ENCODE measurements around the gene GPAT2.
"Not testable (repeated sequence)": the region's sequence is repeated elsewhere in the genome, so short reads cannot be mapped to it uniquely, and the experiment has no call there.

Gene GPAT2

DNA sequence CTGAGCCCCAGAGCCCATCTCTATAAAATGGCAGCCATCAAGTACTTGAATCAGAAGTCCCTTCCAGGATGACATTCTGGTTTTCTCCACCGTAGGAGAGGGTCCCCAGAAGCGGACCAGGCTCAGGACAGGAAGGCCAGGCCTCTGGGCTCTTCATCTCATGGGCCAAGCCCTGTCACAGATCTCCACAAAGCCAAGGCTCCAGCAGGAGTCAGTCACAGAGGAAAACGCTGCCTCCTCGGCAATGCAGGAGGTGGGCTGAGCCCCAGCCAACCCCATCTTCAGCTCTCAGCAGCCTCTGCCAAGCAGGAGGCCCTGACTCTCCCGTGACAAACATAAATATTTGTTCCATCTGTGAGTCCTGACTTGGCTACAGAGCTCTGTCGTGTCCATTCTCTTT, 39.4 kb upstream of the GPAT2 start:
- TF ChIP-seq, protein P1, sequence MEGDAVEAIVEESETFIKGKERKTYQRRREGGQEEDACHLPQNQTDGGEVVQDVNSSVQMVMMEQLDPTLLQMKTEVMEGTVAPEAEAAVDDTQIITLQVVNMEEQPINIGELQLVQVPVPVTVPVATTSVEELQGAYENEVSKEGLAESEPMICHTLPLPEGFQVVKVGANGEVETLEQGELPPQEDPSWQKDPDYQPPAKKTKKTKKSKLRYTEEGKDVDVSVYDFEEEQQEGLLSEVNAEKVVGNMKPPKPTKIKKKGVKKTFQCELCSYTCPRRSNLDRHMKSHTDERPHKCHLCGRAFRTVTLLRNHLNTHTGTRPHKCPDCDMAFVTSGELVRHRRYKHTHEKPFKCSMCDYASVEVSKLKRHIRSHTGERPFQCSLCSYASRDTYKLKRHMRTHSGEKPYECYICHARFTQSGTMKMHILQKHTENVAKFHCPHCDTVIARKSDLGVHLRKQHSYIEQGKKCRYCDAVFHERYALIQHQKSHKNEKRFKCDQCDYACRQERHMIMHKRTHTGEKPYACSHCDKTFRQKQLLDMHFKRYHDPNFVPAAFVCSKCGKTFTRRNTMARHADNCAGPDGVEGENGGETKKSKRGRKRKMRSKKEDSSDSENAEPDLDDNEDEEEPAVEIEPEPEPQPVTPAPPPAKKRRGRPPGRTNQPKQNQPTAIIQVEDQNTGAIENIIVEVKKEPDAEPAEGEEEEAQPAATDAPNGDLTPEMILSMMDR (IDR thresholded peaks at IDR 0.05; ENCODE audit: insufficient read depth, missing control alignments) = no peak
- DNase-seq (ENCODE audit: insufficient read length, low spot score) = no peak
- FAIRE-seq = no peak

DNA sequence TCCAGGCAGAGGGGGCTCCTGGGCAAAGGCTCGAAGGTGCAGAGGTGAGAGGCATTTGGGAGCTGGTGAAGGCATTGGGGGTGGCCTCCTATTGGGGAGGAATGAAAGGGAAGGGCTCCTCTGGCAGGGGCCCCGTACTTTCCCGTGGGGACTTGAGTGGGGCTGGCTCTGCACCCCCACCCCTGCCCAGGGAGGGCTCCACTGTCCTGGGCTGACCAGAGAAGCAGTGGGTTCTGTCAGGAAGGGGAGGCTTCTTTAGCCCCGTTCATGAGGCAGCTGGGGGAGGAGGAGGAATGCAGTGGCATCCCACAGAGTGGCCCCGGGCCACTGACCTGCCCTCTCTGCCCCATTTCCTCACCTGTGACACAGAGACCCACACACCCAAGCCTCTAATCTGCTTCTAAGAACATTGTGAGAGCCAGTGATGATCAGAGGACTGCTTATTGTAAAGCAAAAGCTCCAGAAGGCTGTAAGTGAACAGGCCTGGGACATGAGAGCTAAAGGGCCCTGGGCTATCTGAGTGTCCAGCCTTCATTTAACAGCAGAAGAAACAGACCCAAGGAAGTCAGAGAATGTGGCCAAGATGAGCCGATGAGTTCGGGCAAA, 38.6 kb upstream of the GPAT2 start:
- no peak for DNase-seq (ENCODE audit: insufficient read length, low spot score)
- TF ChIP-seq, protein P1 (IDR thresholded peaks at IDR 0.05; ENCODE audit: insufficient read depth, missing control alignments) = no peak
- no peak for FAIRE-seq

DNA sequence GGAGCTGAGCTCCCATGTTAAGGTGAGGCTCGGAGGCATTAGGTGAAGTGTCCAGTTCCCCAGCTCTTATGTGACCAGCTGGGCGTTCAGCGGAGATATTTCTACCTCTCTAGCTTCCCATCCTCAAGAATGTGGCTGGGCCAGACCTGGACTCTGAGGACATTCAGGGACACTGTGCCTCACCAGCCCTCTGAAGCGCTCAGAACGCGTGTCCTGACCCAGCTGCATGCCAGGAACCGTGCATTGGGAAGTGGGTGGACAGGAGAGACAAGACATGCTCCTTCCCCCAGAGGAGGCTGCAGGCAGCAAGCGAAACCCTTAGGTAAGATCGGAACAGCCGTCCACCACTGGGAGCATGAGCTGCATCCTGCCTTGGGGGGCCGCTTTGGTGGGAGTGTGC, 38.0 kb upstream of the GPAT2 start:
- FAIRE-seq (no peak), DNase-seq (ENCODE audit: insufficient read length, low spot score) (no peak)
- TF ChIP-seq, protein P1 (IDR thresholded peaks at IDR 0.05; ENCODE audit: insufficient read depth, missing control alignments) = no peak

DNA sequence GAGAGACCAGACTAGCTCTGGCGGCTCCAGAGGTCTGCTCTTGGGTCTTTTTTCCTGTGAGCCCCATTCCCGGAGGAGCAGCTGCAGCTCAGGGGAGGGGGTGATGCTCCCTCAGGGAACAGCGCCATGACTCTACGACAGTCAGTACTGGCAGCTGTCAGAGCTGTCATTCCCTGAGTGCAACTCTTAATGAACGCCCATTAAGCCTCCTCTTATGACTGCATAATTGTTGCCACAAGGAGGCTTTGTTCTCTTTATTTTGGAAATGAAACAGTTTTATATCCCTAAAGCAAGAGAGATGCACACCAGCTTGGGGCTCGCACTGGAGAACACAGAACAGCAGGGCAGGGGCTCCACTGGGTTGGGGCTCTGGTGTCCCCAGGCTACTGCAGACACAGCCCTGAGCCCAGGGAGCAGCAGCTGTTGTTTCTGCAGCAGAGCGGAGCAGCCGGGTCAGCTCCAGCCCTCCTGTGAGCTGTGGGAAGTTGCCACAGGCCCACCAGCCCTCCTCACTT, 37.3 kb upstream of the GPAT2 start:
- not testable (repeated sequence) for DNase-seq (ENCODE audit: insufficient read length, low spot score); FAIRE-seq

DNA sequence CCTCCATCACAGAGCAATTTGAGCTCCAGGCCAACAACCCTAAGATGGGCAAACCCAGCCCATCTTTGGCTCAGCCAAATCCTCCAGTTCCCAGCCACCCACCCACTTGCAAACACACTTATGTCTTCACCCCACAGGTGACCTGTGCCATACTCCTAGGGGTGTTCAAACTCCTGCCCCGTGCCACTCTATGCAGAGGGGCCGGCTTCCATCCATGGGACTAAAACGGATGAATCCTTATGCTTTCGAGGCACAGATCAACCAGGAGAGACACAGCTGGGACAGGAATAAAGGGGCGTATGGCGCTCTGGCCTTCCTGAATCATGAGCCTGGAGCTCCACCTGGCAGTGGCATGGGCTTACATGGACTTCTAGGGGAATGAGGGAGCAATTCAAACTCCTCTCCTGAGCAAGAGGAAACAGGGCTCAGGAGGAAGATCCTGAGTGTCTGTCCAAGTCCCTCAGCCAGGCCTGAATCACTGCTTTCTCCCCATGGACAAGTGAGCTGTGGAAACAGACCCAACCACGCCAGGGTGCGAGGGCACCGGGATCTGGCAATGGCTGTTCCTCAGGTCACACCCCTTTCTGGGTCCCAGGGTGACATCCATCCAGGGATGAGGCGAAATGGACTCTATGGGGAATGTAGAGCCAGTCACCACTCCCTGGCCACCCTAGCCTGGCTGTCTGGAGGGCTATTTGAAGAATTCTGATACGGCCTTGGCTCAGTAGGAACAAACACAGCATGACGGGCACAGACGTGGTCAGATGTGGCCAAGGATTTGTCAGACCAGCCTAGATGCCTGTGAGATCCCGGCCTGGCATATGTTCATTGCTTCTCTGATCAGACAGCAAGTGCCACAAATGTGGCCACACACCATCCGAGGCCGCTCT, 36.6 kb upstream of the GPAT2 start:
- not testable (repeated sequence) for FAIRE-seq; DNase-seq (ENCODE audit: insufficient read length, low spot score)

DNA sequence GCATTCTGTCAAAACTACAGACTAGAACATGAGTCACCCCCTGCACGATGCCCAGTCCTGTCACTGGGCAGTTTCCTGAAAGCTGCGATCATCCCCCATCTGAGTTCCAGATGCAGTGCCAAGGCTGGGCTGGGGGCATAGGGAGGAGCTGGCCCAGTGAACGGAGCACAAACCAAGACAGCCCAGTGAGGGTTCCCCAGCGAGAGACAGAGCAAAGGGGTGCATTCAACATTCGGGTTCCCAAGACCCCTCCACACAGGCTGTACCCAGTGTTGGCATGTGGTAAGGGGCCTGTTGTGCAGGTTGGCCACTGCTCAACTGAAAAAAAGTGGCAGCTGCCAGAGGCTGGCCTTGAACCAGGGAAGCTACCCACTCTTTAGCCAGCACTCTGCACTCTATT, 35.6 kb upstream of the GPAT2 start:
- not testable (repeated sequence) for FAIRE-seq; DNase-seq (ENCODE audit: insufficient read length, low spot score)

DNA sequence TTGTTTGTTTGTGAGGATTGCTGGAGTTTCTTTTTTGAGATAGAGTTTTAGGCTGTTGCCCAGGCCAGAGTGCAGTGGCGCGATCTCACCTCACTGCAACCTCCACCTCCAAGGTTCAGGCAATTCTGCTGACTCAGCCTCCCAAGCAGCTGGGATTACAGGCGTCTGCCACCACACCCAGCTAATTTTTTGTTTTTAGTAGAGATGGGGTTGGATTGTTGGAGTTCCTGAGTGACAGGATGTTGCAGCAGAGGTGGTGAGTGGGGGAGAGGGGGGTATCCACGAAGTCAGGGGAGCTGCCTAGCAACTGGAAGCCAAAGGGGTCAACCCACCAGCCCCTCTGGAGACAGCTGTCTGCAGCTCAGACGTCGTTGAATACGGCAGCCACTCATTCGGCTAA, 35.2 kb upstream of the GPAT2 start:
- FAIRE-seq; DNase-seq (ENCODE audit: insufficient read length, low spot score): not testable (repeated sequence)

DNA sequence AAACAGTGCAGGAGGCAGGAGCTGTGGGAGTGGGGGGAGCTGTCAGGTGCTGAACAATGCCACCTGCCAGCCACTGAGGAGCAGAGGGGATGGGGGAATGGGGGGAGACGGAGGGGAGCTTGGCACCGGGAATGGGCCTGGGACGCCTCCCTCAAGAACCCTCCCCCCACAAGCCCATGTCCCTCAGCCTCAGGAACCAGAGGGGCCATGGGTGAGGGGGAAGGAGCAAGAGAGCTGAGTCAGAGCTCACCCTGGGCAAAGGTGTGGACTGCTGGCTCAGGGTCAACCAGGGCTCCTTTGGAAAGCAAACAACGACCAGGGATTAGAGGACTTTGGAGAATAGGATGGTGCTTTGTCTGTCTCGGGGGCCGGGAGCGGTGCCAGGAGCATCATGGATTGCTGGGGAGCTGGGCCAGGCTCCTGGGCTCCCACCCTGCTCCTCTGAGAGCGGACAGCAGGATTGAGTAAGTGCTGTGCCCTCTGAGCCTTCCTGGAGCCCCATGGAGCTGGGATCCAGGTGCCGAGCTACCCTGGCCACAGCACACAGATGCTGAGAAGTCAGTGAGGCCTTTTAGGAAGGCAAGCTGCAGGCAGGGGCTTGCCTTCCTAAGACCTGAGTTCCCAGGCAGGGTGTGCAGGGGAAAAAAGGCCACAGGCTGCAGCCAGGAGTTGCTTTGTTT, 33.3 kb upstream of the GPAT2 start:
- not testable (repeated sequence) for FAIRE-seq; DNase-seq (ENCODE audit: insufficient read length, low spot score)

DNA sequence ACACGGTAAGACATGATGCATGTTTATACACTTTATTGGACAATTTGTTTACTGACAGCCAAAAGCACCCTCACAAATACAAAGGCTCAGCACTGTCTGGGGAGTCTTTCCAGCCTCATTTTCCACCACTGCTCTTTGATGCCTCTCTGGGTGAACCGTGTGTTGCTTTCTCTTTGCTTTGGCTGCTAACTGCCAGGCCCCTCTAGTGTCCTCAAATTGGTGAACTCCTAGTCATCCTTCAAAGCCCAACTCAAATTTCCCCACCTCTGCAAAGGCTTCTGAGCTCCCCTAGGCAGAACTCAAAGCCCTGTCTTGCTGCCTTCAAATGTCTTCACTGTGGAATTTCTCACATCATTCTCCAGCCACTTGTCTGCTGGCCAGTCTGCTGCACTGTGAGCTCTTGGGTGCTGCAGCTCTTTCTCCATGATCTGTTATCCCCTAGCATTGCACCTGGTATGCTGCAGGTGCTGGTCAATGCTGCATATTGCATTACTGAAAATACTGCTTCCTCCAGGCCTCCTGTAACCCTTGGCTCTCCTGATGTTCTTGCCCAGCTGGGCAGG, 32.5 kb upstream of the GPAT2 start:
- FAIRE-seq; DNase-seq (ENCODE audit: insufficient read length, low spot score): not testable (repeated sequence)

DNA sequence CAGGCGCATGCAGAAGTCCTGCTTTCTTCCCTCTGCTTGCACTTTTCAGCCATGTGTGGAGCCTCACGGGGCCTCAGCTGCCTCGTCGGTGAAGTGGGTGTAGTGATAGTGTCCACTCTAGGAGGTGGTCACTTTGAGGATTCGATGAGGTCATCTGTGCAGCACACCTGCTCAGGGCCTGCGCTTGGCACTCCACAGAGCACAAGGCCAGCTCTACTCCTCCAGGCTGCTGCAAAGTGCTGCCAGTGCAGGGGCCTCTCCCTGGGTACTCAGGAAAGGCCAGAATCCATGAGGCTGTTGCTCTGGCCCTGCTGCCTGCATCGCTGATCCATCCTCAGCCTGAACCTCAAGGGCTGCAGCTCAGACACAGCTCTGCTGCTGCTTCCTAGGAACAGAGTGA, 31.8 kb upstream of the GPAT2 start:
- not testable (repeated sequence) for DNase-seq (ENCODE audit: insufficient read length, low spot score); FAIRE-seq

DNA sequence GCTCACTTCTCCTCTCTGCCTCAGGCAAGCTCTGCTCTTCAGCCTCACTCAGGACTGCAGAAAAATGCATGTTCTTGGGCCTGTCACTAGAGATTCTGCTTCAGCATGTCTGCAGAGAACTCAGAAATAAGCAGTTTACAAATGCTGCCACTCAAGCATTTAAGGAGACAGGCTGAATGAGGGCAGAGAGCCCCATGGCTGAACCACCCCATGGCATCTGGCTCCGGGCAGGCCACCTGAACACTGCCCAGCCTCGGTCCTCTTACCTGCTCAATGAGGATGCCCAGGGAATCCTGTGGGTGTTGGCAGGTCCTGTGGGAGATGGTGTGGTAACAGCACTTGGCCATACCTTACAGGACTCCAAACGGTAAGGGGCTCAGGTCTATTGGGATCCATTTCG, 31.2 kb upstream of the GPAT2 start:
- FAIRE-seq; DNase-seq (ENCODE audit: insufficient read length, low spot score): not testable (repeated sequence)
